H7 (cell line): Measurements from ENCODE around the gene PCSK2. TPM values are rescaled to one million over a fixed set of nuclear protein-coding genes. Genes with fewer than 3 reads are reported as not detected.
A peak's percentile ranks its signal among the peaks of the same experiment; 100 is the strongest.

ENCODE experiments used
- DNase-seq: peaks from one replicate; pipeline ENCODE4 v3.0.0; 2012
- H3K27me3 ChIP-seq: 2 replicates; pipeline ENCODE4 v1.6.0; 2011; ENCODE audit warnings: mild to moderate bottlenecking, low read length; ENCODE audit not compliant: control insufficient read depth, insufficient read depth
- H3K36me3 ChIP-seq: replicated peaks from 2 replicates; pipeline ENCODE4 v1.5.1; 2011; ENCODE audit warnings: low read length; ENCODE audit not compliant: control insufficient read depth, insufficient read depth
- H3K4me3 ChIP-seq: 2 replicates; pipeline ENCODE4 v1.5.1; 2011; ENCODE audit warnings: low read depth, mild to moderate bottlenecking, control low read depth, low read length, moderate library complexity; ENCODE audit not compliant: insufficient read depth
- total RNA-seq: library from RNA; depleted of rRNA; stranded (reverse); fragments of >200 nt; shearing (Covaris generic); gene quantifications from 2 replicates; pipeline ENCODE4 v1.2.3, GENCODE V29; 2014

The PCSK2 gene
- total RNA-seq, 1 experiment from 2014 or later: 0.10 TPM

- Histone ChIP-seq H3K27me3 (peaks cover 35% of the 10 kb centered on the region), H3K36me3 (no peaks in the 10 kb centered on the region), H3K4me3 (peak overlapping the region; percentile 37)
- peak; percentile 42 for DNase-seq
Measured at GRCh38 chr20:17225851-17226409, 910 bp upstream of the PCSK2 start.

- H3K27me3 ChIP-seq: peaks cover 35% of the 10 kb centered on the region
Measured at GRCh38 chr20:17227219-17227575, 357 bp downstream of the PCSK2 start.

DNA sequence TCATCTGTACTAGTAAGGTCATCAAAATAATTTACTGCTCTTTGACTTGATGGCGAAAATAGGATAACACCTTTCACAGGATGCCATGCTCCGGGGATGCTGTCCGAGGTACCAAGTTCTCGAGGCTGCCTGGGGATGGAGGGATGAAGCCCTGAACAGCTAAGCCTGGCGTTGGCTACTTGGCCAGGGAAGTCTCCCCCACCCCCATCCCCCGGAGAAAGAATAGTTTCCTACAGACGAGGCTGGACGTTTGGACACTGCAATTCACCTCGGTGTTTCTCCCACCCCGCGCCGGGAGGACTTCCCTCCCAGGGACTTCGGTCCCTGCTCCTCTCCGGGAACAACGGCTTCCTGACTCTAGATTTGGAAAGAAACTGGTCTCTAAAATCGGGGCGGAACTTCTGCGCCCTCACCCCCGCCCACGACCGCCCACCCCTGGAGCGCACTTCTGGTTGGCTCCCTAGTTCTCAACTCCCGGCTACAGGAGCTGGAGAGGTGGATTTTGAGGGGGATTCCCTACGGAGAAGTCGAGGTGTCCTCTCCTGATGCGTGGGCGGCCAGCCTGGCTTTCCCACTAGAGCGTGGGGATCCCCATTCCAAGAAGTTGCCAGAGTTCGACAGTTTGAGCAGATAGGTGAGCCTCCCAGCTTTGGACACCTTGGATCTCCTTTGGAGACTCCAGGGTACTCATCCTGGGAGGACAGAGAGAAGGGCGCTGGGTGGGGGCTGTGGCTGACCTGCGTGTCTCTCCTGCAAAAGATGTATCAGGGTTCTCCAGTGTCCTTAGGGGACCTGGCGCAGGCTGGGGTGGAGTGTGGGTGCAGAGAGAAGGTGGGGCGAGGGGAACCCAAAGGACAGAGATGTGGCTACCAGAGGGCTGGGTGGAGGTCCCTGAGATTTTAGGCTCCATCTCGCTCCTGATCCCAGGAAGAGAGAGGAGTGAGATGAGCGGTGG, 1.1 kb downstream of the PCSK2 start:
- DNase-seq: peak; percentile 71
- no peaks in the 10 kb centered on the region for H3K36me3 ChIP-seq
- H3K27me3 ChIP-seq: peaks cover 35% of the 10 kb centered on the region
- peak overlapping the region; percentile 33; the same call in 1 of the 2 replicates for H3K4me3 ChIP-seq

More at GRCh38 chr20:17227219-17227575, 357 bp downstream of the PCSK2 start:
- no peaks in the 10 kb centered on the region for H3K36me3 ChIP-seq
- DNase-seq: peak; percentile 10
- H3K4me3 ChIP-seq: peak overlapping the region; percentile 30; the same call in 1 of the 2 replicates

GRCh38 chr20:17228624-17229061, 1.8 kb downstream of the PCSK2 start:
- H3K27me3 ChIP-seq: peaks cover 35% of the 10 kb centered on the region
- H3K4me3 ChIP-seq: peak overlapping the region; percentile 33

DNA sequence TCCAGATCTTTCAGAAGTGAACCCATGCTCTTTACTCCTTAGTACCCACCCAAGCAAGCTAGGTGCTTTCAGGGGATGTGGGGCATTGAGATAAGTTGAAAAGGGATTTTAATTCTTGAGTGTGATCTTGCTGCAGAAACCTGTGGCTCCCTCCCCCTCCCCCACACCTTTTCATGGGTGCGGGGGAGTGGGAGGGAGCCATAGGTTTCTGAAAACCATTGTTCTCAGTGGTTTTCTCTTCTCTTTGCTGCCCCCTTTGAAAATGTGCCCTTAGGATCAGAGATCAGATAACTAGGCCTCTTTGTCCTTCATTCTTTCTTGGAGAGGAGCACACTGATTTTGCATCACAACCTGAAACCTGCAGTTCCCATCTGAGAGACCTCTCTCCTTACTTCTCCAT, 2.4 kb downstream of the PCSK2 start:
- Histone ChIP-seq H3K27me3 (peaks cover 35% of the 10 kb centered on the region), H3K36me3 (no peaks in the 10 kb centered on the region), H3K4me3 (peak overlapping the region; percentile 33; the same call in 1 of the 2 replicates)
- DNase-seq: peak; percentile 15

More at GRCh38 chr20:17228624-17229061, 1.8 kb downstream of the PCSK2 start:
- no peaks in the 10 kb centered on the region for H3K36me3 ChIP-seq
- peak; percentile 46 for DNase-seq

DNA sequence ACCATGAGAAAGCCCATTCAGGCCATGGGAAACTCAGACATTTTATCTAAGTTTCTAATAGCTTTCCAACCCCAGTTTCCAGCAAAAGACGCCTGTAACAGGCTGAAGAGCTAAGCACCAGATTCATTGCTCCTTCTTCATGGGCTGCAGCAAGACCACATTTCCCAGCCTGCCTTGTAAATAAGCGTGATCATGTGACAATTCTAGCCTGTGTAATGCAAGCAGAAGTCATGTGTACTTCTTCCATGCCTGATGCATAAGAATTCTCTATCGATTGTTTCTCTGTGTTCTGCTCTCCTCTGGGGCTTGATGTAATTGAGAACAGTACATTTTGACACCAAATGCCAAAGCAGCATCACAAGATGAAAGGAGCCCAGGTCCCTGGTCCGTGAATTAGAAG, 6.8 kb downstream of the PCSK2 start:
- Histone ChIP-seq H3K27me3 (peaks cover 6% of the 10 kb centered on the region), H3K36me3 (no peaks in the 10 kb centered on the region), H3K4me3 (no peak overlapping the region)
- DNase-seq: no peak

DNA sequence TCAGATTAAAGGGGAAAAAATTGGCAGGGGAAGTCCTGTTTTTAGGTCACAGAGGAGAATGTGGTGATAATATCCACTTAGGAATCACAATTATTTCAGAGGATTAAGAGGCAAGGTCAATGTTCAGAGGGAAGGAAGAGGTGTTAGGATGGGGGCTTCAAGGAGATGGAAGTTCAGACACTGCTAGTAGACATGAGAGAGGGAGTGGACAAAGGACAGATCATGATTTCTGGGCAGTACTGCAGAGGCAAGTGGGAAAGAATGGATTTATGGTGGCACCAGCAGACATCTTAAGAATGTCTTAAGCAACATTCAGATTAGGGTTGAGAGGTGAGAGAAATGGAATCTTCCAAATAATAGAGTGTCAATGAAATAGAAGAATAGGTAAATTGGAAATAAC, 9.9 kb downstream of the PCSK2 start:
- DNase-seq: no peak
- Histone ChIP-seq H3K36me3 (no peaks in the 10 kb centered on the region), H3K27me3 (no peaks in the 10 kb centered on the region), H3K4me3 (no peak overlapping the region)

DNA sequence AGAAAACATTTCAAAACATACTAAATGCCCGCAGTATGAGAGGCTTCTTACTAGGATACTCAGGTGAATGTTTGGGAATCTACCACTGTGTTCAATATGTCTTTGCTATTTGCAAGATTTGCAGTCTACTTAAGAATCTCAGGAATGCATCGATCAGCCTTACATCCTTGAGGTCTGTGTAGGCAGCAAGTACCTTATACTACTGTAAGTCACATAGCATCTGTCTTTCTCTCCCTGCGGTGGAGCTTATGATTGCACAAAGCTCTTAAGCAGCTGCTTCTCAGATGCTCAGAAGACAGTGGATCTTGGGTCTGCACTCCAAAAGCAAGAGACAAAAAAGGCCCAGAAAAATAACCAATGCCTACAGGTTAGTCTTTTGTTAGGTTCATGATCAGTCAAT, 21.4 kb downstream of the PCSK2 start:
- no peaks in the 10 kb centered on the region for H3K27me3 ChIP-seq
- H3K36me3 ChIP-seq: no peaks in the 10 kb centered on the region
- DNase-seq: no peak
- H3K4me3 ChIP-seq: no peak overlapping the region

DNA sequence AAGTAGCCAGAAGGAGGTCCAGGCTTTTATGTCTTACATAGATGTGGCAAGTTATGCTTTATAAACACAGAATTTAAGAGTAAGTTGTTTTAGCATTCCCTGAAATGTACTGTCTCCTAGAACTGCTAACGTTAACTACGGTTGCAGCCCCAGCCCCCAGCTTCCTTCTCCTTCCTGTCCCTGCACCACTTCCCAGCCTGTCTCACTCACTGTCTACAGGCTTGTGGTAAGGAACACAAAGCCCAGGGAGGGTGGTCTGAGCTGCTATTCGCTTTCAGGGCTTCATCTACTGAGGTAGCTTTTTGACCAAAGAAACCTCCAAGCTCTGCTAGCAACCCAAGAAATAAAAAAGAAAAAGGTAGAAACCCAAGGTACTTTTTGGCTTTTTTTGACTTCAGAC, 35.9 kb downstream of the PCSK2 start:
- no peaks in the 10 kb centered on the region for H3K36me3 ChIP-seq
- no peak for DNase-seq
- no peak overlapping the region for H3K4me3 ChIP-seq

DNA sequence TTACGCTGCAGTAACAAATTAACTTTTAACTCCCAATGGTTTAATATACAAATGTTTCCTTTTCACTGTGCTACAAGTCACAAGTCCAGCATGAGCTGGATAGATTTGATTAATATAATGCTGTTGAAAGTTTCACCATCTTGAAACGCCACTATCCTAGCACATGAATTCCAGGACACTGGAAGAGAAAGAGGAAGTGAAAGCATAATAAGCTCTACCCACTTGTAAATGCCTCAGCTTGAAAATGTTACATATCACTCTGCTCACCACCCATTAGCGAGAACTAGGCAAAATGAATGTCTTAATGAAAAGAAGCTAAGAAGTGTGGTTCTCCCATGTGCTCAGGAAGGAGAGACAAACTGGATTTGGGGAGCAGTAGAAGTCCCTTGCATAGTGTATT, 46.9 kb downstream of the PCSK2 start:
- no peaks in the 10 kb centered on the region for H3K36me3 ChIP-seq
- H3K27me3 ChIP-seq: no peaks in the 10 kb centered on the region
- no peak for DNase-seq
- H3K4me3 ChIP-seq: no peak overlapping the region

More for the DNA sequence above, 35.9 kb downstream of the PCSK2 start:
- H3K27me3 ChIP-seq: no peaks in the 10 kb centered on the region

GRCh38 chr20:17276101-17276500, 49.3 kb downstream of the PCSK2 start:
- no peaks in the 10 kb centered on the region for H3K36me3 ChIP-seq
- no peak for DNase-seq
- no peak overlapping the region for H3K4me3 ChIP-seq
- no peaks in the 10 kb centered on the region for H3K27me3 ChIP-seq

GRCh38 chr20:17281478-17281877, 54.6 kb downstream of the PCSK2 start:
- H3K4me3 ChIP-seq: no peak overlapping the region
- H3K27me3 ChIP-seq: no peaks in the 10 kb centered on the region
- H3K36me3 ChIP-seq: no peaks in the 10 kb centered on the region
- peak; percentile 38 for DNase-seq

DNA sequence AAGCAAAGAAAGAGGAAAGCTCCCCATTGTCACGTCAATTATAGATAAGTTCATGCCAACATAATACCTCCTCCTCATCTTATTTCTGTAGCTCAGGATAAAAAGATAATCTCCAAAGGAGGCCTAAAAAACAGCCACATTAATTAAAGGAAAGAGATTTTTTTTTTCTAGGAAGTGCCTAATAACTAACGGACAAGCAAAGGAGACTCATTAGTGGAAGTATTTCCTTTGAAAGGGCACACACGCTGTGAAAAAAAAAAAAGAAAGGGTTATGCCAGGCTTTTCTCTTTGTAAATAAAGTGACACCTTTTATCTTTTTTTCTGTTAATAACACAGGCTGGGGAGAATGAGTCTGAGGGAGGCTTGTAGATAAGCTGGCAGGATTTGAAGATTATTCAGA, 55.7 kb downstream of the PCSK2 start:
- Histone ChIP-seq H3K36me3 (no peaks in the 10 kb centered on the region), H3K27me3 (no peaks in the 10 kb centered on the region)
- no peak for DNase-seq

GRCh38 chr20:17287503-17287902, 60.7 kb downstream of the PCSK2 start:
- Histone ChIP-seq H3K36me3 (no peaks in the 10 kb centered on the region), H3K27me3 (no peaks in the 10 kb centered on the region)
- no peak for DNase-seq

More for the DNA sequence above, 55.7 kb downstream of the PCSK2 start:
- no peak overlapping the region for H3K4me3 ChIP-seq

DNA sequence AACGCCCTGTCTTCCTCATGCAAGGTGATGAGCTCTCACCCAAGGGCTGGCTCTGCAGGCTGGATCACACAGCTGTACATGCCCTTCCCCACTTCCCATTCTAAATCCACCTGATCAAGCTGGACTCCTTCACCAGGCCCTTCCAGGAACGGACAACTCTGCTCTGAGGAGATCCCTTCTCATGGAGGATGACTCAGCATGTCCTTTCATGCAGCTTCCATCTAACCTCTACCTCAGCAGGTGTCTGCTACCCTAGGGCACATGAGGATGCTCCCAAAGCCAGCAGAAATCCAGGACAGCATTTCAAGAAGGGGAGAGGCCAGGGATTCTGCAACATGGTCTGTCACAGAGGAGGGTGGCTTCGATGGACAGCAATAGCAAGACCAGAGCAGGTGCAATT, 61.2 kb downstream of the PCSK2 start:
- DNase-seq: no peak
- H3K36me3 ChIP-seq: no peaks in the 10 kb centered on the region
- H3K4me3 ChIP-seq: no peak overlapping the region
- no peaks in the 10 kb centered on the region for H3K27me3 ChIP-seq

More at GRCh38 chr20:17287503-17287902, 60.7 kb downstream of the PCSK2 start:
- H3K4me3 ChIP-seq: no peak overlapping the region
